ENCODE data around the gene ASCL3.

ASCL3 gene

GRCh38 chr11:8963569-8964323 lies 20.9 kb upstream of the ASCL3 start:
- no peaks in the 10 kb centered on the region for H3K9me3 ChIP-seq (ENCODE audit: insufficient read depth, low read length)
- peak overlapping the region; percentile 81 for H3K9ac ChIP-seq (ENCODE audit: low read length)
- no peaks in the 10 kb centered on the region; the same call in 1 of the 2 replicates for H4K20me1 ChIP-seq (ENCODE audit: low read depth, low read length)
- H3K36me3 ChIP-seq (ENCODE audit: low read length): no peaks in the 10 kb centered on the region; the same call in 1 of the 2 replicates
- peaks cover 3% of the 10 kb centered on the region; the same call in 1 of the 2 replicates for H3F3A ChIP-seq (ENCODE audit: insufficient read depth)
- peaks cover 53% of the 10 kb centered on the region for H3K79me2 ChIP-seq (ENCODE audit: insufficient read depth, low read length)
- no peaks in the 10 kb centered on the region for H3K9me2 ChIP-seq (replicated peaks; ENCODE audit: insufficient read depth, low read length)
- H3K4me3 ChIP-seq (ENCODE audit: insufficient read depth, low read length, poor library complexity, severe bottlenecking): peak overlapping the region; percentile 91
- no peaks in the 10 kb centered on the region for H3K27me3 ChIP-seq (ENCODE audit: low read length)
- peak overlapping the region; percentile 65 for H2AFZ ChIP-seq (ENCODE audit: low read depth, low read length, severe bottlenecking)
- H3K27ac ChIP-seq (ENCODE audit: low read depth, low read length): peak overlapping the region; percentile 71
- TF ChIP-seq CTCF (IDR thresholded peaks at IDR 0.05; ENCODE audit: insufficient read depth, low read length, poor library complexity, severe bottlenecking): no peak
- no peak for TF ChIP-seq EZH2phosphoT487 (conservative IDR thresholded peaks at IDR 0.05; ENCODE audit: low read length)
- H3K4me2 ChIP-seq (ENCODE audit: low read depth, low read length, poor library complexity, severe bottlenecking): peak overlapping the region; percentile 72

GRCh38 chr11:8962841-8963240 lies 20.0 kb upstream of the ASCL3 start:
- H2AFZ ChIP-seq (ENCODE audit: low read depth, low read length, severe bottlenecking): no peak overlapping the region
- H3K4me2 ChIP-seq (ENCODE audit: low read depth, low read length, poor library complexity, severe bottlenecking): peak overlapping the region; percentile 72
- H3K9me2 ChIP-seq (replicated peaks; ENCODE audit: insufficient read depth, low read length): no peaks in the 10 kb centered on the region
- peaks cover 3% of the 10 kb centered on the region; the same call in 1 of the 2 replicates for H3F3A ChIP-seq (ENCODE audit: insufficient read depth)
- H3K27ac ChIP-seq (ENCODE audit: low read depth, low read length): peak overlapping the region; percentile 17; the same call in 1 of the 2 replicates
- H3K27me3 ChIP-seq (ENCODE audit: low read length): no peaks in the 10 kb centered on the region
- peak overlapping the region; percentile 91 for H3K4me3 ChIP-seq (ENCODE audit: insufficient read depth, low read length, poor library complexity, severe bottlenecking)
- TF ChIP-seq EZH2phosphoT487 (conservative IDR thresholded peaks at IDR 0.05; ENCODE audit: low read length): no peak
- no peak for TF ChIP-seq CTCF (IDR thresholded peaks at IDR 0.05; ENCODE audit: insufficient read depth, low read length, poor library complexity, severe bottlenecking)
- no peaks in the 10 kb centered on the region; the same call in 1 of the 2 replicates for H4K20me1 ChIP-seq (ENCODE audit: low read depth, low read length)
- H3K9me3 ChIP-seq (ENCODE audit: insufficient read depth, low read length): no peaks in the 10 kb centered on the region
- H3K9ac ChIP-seq (ENCODE audit: low read length): peak overlapping the region; percentile 81
- no peaks in the 10 kb centered on the region; the same call in 1 of the 2 replicates for H3K36me3 ChIP-seq (ENCODE audit: low read length)
- peaks cover 59% of the 10 kb centered on the region for H3K79me2 ChIP-seq (ENCODE audit: insufficient read depth, low read length)

GRCh38 chr11:8961401-8961800 lies 18.6 kb upstream of the ASCL3 start:
- Histone ChIP-seq H3K4me2 (ENCODE audit: low read depth, low read length, poor library complexity, severe bottlenecking) (peak overlapping the region; percentile 72), H3K9me2 (replicated peaks; ENCODE audit: insufficient read depth, low read length) (no peaks in the 10 kb centered on the region), H3K27me3 (ENCODE audit: low read length) (no peaks in the 10 kb centered on the region), H3K4me3 (ENCODE audit: insufficient read depth, low read length, poor library complexity, severe bottlenecking) (no peak overlapping the region), H3K36me3 (ENCODE audit: low read length) (peaks cover under 1% of the 10 kb centered on the region; the same call in 1 of the 2 replicates), H3F3A (ENCODE audit: insufficient read depth) (peaks cover 3% of the 10 kb centered on the region; the same call in 1 of the 2 replicates), H3K27ac (ENCODE audit: low read depth, low read length) (no peak overlapping the region), H2AFZ (ENCODE audit: low read depth, low read length, severe bottlenecking) (no peak overlapping the region), H4K20me1 (ENCODE audit: low read depth, low read length) (no peaks in the 10 kb centered on the region; the same call in 1 of the 2 replicates), H3K79me2 (ENCODE audit: insufficient read depth, low read length) (peaks cover 73% of the 10 kb centered on the region), H3K9me3 (ENCODE audit: insufficient read depth, low read length) (no peaks in the 10 kb centered on the region), H3K9ac (ENCODE audit: low read length) (peak overlapping the region; percentile 9; the same call in 1 of the 2 replicates)
- TF ChIP-seq CTCF (IDR thresholded peaks at IDR 0.05; ENCODE audit: insufficient read depth, low read length, poor library complexity, severe bottlenecking) (no peak), EZH2phosphoT487 (conservative IDR thresholded peaks at IDR 0.05; ENCODE audit: low read length) (no peak)
